PFSK-1 (cell line): ENCODE results near the gene NARF.

ENCODE experiments used
- FOXP2 ChIP-seq: optimal IDR thresholded peaks from 2 replicates; pipeline ENCODE3; 2011; ENCODE audit warnings: borderline replicate concordance, control low read depth, inconsistent platforms; ENCODE audit not compliant: insufficient read depth; ENCODE audit errors: extremely low read length, extremely low read depth
- POLR2AphosphoS5 ChIP-seq: IDR thresholded peaks from 2 replicates; pipeline ENCODE4 v1.6.1; 2012; ENCODE audit warnings: low read depth, mild to moderate bottlenecking, control low read depth, low read length, moderate library complexity
- REST ChIP-seq, 2 experiments: IDR thresholded peaks; 2 replicates each; pipeline versions ENCODE4 v1.6.1 to v1.8.0; 2011 to 2012; ENCODE audit warnings: low read depth in 2 of 2, low read length in 2 of 2, control low read depth in 1 of 2, inconsistent platforms in 1 of 2, mild to moderate bottlenecking in 1 of 2, moderate library complexity in 1 of 2; ENCODE audit not compliant: insufficient read depth in 1 of 2
- SIN3A ChIP-seq: IDR thresholded peaks from 2 replicates; pipeline ENCODE4 v1.6.1; 2012; ENCODE audit warnings: mild to moderate bottlenecking, low read length, moderate library complexity, borderline replicate concordance; ENCODE audit not compliant: insufficient read depth
- TAF1 ChIP-seq: IDR thresholded peaks from 2 replicates; pipeline ENCODE4 v1.6.1; 2012; ENCODE audit warnings: low read length, control low read depth, borderline replicate concordance; ENCODE audit not compliant: insufficient read depth

Gene NARF

GRCh38 chr17:82464567-82464929 is 6.0 kb downstream of the NARF start:
- no peak for TF ChIP-seq FOXP2
- TF ChIP-seq REST (IDR thresholded peaks at IDR 0.05; ENCODE audit: insufficient read depth in 1 of 2, low read depth in 2 of 2, low read length in 2 of 2) = no peak
- TF ChIP-seq POLR2AphosphoS5 = no peak
- TF ChIP-seq SIN3A = no peak
- TF ChIP-seq TAF1 = no peak

GRCh38 chr17:82465023-82465603 is 6.6 kb downstream of the NARF start:
- TF ChIP-seq REST (IDR thresholded peaks at IDR 0.05; ENCODE audit: insufficient read depth in 1 of 2, low read depth in 2 of 2, low read length in 2 of 2) (no peak), SIN3A (no peak), TAF1 (no peak), FOXP2 (no peak), POLR2AphosphoS5 (no peak)

- TF ChIP-seq REST (IDR thresholded peaks at IDR 0.05; ENCODE audit: insufficient read depth in 1 of 2, low read depth in 2 of 2, low read length in 2 of 2) = no peak
- TF ChIP-seq SIN3A = no peak
- TF ChIP-seq TAF1 = no peak
- no peak for TF ChIP-seq POLR2AphosphoS5
- TF ChIP-seq FOXP2 = no peak
Measured at GRCh38 chr17:82468692-82469091, 10.2 kb downstream of the NARF start.

- no peak for TF ChIP-seq SIN3A
- no peak for TF ChIP-seq TAF1
- TF ChIP-seq FOXP2 = no peak
- TF ChIP-seq REST (IDR thresholded peaks at IDR 0.05; ENCODE audit: insufficient read depth in 1 of 2, low read depth in 2 of 2, low read length in 2 of 2) = no peak
- no peak for TF ChIP-seq POLR2AphosphoS5
Measured at GRCh38 chr17:82470065-82470464, 11.5 kb downstream of the NARF start.
